ENCODE measurements around the gene SPOUT1.
"Not testable (repeated sequence)": the region's sequence is repeated elsewhere in the genome, so short reads cannot be mapped to it uniquely, and the experiment has no call there.

Gene SPOUT1

DNA sequence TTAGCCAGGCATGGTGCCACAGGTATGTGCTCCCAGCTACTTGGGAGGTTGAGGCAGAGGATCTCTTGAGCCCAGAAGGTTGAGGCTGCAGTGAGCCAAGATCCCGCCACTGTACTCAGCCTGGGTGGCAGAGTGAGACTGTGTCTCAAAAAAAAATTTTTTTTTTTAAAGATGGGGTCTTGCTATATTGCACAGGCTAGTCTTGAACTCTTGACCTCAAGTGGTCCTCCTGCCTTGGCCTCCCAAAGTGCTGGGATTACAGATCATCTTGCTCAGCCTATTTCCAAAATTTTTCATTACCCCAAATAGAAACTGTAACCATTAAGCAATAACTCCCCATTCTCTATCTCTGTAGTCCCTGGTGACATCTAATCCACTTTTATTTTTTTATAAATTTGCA, 46.9 kb downstream of the SPOUT1 start:
- no peak overlapping the region for H3K4me3 ChIP-seq (ENCODE audit: low read depth, low read length)
- no peak for DNase-seq (ENCODE audit: low read depth)

DNA sequence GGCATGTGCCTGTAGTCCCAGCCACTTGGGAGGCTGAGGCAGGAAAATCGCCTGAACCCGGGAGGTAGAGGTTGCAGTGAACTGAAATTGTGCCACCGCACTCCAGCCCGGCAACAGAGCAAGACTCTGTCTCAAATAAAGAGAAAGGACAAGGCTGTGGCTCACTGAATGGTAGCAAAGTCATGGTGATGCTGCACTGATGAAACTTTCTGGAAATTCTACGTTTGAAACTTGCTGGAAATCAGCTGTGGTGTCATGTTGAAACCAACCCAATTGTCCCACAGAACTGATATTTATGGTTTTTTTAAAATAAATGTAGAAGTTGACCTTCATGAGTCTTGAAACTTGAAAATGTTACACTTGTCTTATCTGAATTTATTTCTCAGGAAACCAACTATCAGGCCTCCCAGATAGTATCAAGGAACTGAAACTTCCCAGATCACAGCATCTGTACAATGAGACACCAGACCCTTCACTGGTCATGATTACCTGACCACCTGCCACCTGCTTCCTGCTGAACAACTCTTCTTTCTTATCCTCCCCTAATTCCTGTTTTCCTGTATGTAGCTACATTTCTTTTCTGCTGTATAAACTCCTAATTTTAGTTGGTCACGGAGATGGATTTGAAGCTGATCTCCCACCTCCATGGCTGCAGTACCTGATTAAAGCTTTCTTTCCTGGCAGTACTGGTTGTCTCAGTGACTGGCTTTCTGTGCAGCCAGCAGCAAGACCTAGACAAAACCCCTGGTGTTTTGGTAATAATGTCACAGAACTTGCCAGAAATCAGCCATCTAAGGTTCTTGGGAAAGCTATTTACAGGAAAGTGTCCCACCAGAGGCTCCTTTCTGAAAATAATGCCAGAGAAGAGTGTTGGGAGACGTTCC, 48.2 kb downstream of the SPOUT1 start:
- H3K4me3 ChIP-seq (ENCODE audit: low read depth, low read length), result no peak overlapping the region
- DNase-seq (ENCODE audit: low read depth), result no peak

DNA sequence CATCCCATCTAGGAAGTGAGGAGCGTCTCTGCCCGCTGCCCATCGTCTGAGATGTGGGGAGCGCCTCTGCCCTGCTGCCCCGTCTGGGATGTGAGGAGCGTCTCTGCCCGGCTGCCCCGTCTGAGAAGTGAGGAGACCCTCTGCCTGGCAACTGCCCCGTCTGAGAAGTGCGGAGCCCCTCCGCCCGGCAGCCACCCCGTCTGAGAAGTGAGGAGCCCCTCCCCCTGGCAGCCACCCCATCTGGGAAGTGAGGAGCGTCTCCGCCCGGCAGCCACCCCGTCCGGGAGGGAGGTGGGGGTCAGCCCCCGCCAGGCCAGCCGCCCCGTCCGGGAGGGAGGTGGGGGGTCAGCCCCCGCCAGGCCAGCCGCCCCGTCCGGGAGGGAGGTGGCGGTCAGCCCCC, 49.5 kb downstream of the SPOUT1 start:
- not testable (repeated sequence) for DNase-seq (ENCODE audit: low read depth); H3K4me3 ChIP-seq (ENCODE audit: low read depth, low read length)

DNA sequence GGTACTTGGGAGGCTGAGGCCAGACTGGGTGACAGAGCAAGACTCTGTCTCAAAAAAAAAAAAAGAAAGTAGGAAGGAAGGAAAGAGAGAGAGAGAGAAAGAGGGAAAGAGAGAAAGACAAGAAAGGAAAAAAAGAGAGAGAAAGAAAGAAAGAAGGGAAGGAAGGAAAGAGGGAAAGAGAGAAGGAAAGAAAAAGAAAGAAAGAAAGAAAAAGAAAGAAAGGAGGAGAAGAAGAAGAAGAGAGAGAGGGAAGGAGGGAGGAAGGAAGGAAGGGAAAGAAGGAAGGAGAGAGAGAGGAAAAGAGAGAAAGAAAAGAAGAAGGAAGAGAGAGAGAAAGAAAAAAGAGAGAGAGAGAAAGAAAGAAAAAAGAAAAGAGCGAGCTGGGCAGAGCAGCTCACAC, 54.8 kb downstream of the SPOUT1 start:
- DNase-seq (ENCODE audit: low read depth), result no peak
- no peak overlapping the region for H3K4me3 ChIP-seq (ENCODE audit: low read depth, low read length)

DNA sequence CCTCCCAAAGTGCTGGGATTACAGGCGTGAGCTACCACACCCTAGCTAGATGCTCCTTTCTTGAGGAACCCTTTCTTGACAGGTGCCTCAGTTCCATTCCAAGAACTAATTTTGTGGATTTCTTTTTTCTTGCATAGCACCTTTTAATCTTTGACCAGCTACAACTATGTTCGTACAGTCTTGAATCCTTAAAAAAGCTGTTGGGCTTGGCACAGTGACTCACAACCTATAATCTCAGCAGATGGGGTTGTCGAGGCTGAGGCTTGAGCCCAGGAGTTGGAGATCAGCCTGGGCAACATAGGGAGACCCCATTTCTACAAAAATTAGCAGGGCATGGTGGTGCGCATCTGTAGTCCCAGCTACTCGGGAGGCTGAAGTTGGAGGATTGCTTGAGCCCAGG, 56.5 kb downstream of the SPOUT1 start:
- no peak for DNase-seq (ENCODE audit: low read depth)
- H3K4me3 ChIP-seq (ENCODE audit: low read depth, low read length), result no peak overlapping the region

DNA sequence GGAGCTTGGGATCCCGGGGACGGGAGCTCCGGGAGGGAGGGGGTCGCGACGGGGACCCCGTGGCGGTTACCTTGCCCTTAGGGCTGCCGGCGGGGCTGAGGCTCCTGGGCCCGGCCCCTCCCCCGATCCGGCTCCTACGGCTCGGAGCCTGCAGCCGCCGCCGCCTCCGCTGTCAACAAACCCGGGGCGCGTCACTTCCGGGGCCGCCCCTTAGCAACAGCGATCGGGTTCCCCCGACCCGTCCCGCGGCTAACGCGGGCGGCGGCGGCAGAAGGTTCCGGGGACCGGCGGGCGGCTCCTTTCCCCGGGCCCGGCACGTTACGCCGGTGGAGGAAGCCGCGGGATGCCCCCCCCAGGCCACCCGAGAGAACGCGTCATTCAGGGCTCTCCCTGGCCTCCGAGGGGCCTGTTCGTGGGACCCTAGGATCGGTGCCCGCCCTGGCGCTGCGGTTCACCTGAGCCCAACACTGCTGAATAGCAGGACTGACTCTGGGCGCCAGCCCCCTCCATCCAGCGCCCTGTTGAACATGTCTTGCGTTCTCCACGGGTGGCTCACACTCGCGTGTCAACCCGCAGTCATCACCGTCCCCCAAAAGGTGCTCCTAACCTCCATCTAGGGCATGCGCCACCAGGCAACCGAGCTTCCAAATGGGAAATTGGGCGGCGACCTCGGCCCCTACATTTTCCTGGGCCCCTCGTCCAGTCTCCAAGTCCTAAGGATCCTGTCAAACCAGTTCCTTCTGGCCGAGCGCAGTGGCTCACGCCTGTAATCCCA, 57.7 kb downstream of the SPOUT1 start, which contains the start of gene ZER1:
ZER1 (minus strand) TSS at position 183 of the 775 bp plus-strand sequence. CDS start 16,362 bp downstream, outside the sequence.
- DNase-seq (ENCODE audit: low read depth), result peak; percentile 43
- H3K4me3 ChIP-seq (ENCODE audit: low read depth, low read length), result peak within 1 kb of the TSS; percentile 95

DNA sequence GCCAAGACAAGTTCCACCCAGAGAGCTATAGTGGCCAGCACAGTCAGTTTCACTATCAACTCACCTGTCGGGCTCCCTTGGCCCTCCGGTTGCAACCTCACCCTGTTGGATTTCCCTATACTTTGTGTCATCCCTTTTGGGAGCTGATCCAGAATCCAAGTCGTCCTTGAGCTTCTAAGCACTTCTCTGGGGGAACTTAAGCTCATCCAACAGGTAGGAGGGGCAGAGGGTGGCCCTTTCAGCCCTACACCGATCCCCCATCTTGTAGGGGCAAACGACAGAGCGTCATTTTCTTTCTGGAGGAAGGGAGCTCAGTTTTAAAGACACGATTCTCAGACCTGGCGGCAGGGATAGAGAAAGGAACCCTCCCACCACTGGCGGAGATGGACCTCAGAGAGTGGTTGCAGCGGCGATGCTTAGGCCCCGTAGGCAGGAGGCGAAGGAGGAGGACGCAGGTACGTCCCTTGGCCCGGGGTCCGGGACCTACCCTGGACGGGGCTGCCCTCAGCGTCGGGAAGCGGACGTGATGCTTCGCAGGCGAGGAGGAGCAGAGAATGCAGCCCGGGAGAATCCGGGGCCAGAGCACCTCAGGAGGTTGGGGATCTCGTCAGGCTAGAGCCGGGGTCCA, 58.4 kb downstream of the SPOUT1 start:
- peak overlapping the region; percentile 95 for H3K4me3 ChIP-seq (ENCODE audit: low read depth, low read length)
- no peak for DNase-seq (ENCODE audit: low read depth)

DNA sequence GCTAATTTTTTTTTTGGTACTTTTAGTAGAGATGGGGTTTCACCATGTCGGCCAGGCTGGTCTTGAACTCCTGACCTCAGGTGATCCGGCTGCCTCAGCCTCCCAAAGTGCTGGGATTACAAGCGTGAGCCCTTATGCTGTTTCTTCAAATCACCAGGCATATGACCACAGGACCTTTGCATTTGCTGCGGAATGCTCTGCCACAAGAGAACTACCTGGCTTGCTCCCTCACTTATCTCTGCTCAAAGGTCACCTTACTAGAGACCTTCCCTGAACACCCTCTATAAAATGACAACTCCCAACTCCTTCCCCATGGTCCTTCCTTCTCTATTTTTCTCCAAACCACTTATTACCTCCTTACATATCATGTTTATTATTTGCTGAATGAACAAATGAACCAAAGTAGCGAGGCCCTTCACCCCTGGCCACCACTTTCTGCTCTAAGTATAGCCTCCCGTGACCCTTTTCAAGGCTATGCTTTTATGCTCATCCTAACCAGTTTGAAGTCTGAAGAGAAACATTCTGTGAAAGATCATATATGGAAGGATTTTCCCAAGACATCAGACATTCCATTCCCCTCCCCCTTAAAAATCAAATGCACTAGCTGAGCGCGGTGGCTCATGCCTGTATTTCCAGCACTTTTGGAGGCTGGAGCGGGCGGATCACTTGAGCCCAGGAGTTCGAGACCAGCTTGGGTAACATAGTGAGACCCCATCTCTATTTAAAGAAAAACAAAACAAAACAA, 59.1 kb downstream of the SPOUT1 start:
- no peak for DNase-seq (ENCODE audit: low read depth)

More for the DNA sequence above, 59.1 kb downstream of the SPOUT1 start:
- peak overlapping the region; percentile 95 for H3K4me3 ChIP-seq (ENCODE audit: low read depth, low read length)

Data from skeletal muscle cell (primary cell).